HEK293 (cell line): ENCODE measurements around the gene MYZAP.

ENCODE experiments used
- CTCF ChIA-PET: fragments of 350-600 bp; formaldehyde crosslinking; extraction: SDS; loops from one replicate; lab custom pipeline; 2021; ENCODE audit warnings: antibody characterized with exemption; lab: Yijun Ruan, JAX
- POLR2A ChIA-PET: fragments of 300-600 bp; formaldehyde crosslinking; extraction: SDS; loops from one replicate; lab custom pipeline; 2020; ENCODE audit warnings: antibody characterized with exemption, inconsistent platforms; lab: Yijun Ruan, JAX
- H3K27ac ChIP-seq: fragments of 200-500 bp; sonication (Bioruptor generic); 2 replicates; pipeline ENCODE4 v1.5.1; 2014; ENCODE audit warnings: low read depth, low read length, control low read depth, inconsistent platforms; ENCODE audit errors: extremely low read depth
- H3K36me3 ChIP-seq, 2 experiments: fragments of 200-500 bp in 1 of 2; sonication (Bioruptor generic) in 1 of 2; 1 replicate in 1 of 2; 2 replicates in 1 of 2; pipeline ENCODE4 v1.5.1; 2014 to 2017; ENCODE audit warnings: inconsistent platforms in 2 of 2, low read length in 2 of 2; ENCODE audit not compliant: control insufficient read depth in 2 of 2, insufficient read depth in 1 of 2
- H3K4me1 ChIP-seq: fragments of 200-500 bp; sonication (Bioruptor generic); 2 replicates; pipeline ENCODE4 v1.5.1; 2014; ENCODE audit warnings: mild to moderate bottlenecking, low read length, inconsistent platforms; ENCODE audit not compliant: control insufficient read depth, insufficient read depth
- H3K4me3 ChIP-seq: 2 replicates; pipeline ENCODE4 v1.5.1; 2011; ENCODE audit warnings: low read depth, mild to moderate bottlenecking, control low read depth, low read length, moderate library complexity
- H3K9me3 ChIP-seq: fragments of 200-500 bp; sonication (Bioruptor generic); 2 replicates; pipeline ENCODE4 v1.5.1; 2014; ENCODE audit warnings: low read depth, low read length, inconsistent platforms; ENCODE audit not compliant: control insufficient read depth, insufficient read depth
- BCL11A ChIP-seq: fragments of 450-650 bp; formaldehyde crosslinking; IDR thresholded peaks from 2 replicates; pipeline ENCODE4 v1.5.1; 2016; ENCODE audit warnings: low read depth, missing biosample characterization, missing genetic modification characterization
- HOXA7 ChIP-seq: sonication (generic); formaldehyde crosslinking; IDR thresholded peaks from 2 replicates; pipeline ENCODE4 v1.8.1; 2022; ENCODE audit warnings: missing genetic modification reagents, borderline replicate concordance
- RBAK ChIP-seq: fragments of 450-650 bp; formaldehyde crosslinking; IDR thresholded peaks from 2 replicates; pipeline ENCODE4 v1.5.1; 2016; ENCODE audit warnings: missing biosample characterization, missing genetic modification characterization
- TCF7L2 ChIP-seq: IDR thresholded peaks from 2 replicates; pipeline ENCODE4 v1.6.1; 2011; ENCODE audit warnings: low read depth, mild to moderate bottlenecking, inconsistent platforms, low read length, moderate library complexity, borderline replicate concordance
- ZNF350 ChIP-seq: fragments of 450-650 bp; formaldehyde crosslinking; IDR thresholded peaks from 2 replicates; pipeline ENCODE4 v1.5.0; 2017; ENCODE audit warnings: missing biosample characterization, mild to moderate bottlenecking, missing genetic modification characterization
- ZNF426 ChIP-seq: fragments of 450-650 bp; formaldehyde crosslinking; IDR thresholded peaks from 2 replicates; pipeline ENCODE4 v1.5.1; 2017; ENCODE audit warnings: missing biosample characterization, missing genetic modification characterization, mild to moderate bottlenecking, inconsistent platforms, moderate library complexity
- TF ChIP-seq, protein P1 (sequence below): fragments of 450-650 bp; formaldehyde crosslinking; IDR thresholded peaks from 2 replicates; pipeline ENCODE4 v1.5.1; 2016; ENCODE audit warnings: missing biosample characterization, missing genetic modification characterization
- TF ChIP-seq, protein P2 (sequence below): fragments of 450-650 bp; formaldehyde crosslinking; IDR thresholded peaks from 2 replicates; pipeline ENCODE4 v1.5.1; 2016; ENCODE audit warnings: missing biosample characterization, missing genetic modification characterization, borderline replicate concordance
- TF ChIP-seq, protein P3 (sequence below): fragments of 450-650 bp; formaldehyde crosslinking; IDR thresholded peaks from 2 replicates; pipeline ENCODE4 v1.5.1; 2016; ENCODE audit warnings: missing biosample characterization, missing genetic modification characterization

The MYZAP gene

DNA sequence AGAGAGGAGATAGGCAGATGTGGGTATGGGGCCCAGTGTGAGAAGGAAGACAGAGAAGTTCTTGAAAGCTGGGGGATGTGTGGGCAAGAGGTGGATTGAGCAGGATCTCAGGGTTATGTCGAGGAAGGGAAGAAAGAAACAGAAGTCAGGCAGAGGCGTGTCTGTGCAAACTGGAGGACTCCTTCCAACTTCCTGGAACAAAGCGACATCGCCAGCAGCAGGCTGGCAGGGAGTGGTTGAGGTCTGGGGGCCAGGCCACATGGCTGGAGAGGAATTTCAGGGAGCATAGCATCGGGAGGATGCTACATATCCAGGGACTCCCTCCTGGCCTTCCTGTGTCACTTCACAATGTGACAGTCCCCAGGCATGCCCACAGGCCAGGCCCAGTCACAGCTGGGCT is 42.9 kb upstream of the MYZAP start (continued):
- TF ChIP-seq, protein P1, sequence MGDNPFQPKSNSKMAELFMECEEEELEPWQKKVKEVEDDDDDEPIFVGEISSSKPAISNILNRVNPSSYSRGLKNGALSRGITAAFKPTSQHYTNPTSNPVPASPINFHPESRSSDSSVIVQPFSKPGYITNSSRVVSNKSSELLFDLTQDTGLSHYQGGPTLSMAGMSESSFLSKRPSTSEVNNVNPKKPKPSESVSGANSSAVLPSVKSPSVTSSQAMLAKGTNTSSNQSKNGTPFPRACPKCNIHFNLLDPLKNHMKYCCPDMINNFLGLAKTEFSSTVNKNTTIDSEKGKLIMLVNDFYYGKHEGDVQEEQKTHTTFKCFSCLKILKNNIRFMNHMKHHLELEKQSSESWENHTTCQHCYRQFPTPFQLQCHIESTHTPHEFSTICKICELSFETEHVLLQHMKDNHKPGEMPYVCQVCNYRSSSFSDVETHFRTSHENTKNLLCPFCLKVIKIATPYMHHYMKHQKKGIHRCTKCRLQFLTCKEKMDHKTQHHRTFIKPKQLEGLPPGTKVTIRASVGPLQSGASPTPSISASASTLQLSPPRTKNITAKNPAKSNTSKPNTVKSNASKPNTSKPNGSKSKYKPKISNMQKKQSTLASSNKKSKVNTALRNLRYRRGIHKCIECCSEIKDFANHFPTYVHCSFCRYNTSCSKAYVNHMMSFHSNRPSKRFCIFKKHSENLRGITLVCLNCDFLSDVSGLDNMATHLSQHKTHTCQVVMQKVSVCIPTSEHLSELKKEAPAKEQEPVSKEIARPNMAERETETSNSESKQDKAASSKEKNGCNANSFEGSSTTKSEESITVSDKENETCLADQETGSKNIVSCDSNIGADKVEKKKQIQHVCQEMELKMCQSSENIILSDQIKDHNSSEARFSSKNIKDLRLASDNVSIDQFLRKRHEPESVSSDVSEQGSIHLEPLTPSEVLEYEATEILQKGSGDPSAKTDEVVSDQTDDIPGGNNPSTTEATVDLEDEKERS = no peak
- TF ChIP-seq ZNF350 = no peak
- no peak for TF ChIP-seq ZNF426
- TF ChIP-seq, protein P2, sequence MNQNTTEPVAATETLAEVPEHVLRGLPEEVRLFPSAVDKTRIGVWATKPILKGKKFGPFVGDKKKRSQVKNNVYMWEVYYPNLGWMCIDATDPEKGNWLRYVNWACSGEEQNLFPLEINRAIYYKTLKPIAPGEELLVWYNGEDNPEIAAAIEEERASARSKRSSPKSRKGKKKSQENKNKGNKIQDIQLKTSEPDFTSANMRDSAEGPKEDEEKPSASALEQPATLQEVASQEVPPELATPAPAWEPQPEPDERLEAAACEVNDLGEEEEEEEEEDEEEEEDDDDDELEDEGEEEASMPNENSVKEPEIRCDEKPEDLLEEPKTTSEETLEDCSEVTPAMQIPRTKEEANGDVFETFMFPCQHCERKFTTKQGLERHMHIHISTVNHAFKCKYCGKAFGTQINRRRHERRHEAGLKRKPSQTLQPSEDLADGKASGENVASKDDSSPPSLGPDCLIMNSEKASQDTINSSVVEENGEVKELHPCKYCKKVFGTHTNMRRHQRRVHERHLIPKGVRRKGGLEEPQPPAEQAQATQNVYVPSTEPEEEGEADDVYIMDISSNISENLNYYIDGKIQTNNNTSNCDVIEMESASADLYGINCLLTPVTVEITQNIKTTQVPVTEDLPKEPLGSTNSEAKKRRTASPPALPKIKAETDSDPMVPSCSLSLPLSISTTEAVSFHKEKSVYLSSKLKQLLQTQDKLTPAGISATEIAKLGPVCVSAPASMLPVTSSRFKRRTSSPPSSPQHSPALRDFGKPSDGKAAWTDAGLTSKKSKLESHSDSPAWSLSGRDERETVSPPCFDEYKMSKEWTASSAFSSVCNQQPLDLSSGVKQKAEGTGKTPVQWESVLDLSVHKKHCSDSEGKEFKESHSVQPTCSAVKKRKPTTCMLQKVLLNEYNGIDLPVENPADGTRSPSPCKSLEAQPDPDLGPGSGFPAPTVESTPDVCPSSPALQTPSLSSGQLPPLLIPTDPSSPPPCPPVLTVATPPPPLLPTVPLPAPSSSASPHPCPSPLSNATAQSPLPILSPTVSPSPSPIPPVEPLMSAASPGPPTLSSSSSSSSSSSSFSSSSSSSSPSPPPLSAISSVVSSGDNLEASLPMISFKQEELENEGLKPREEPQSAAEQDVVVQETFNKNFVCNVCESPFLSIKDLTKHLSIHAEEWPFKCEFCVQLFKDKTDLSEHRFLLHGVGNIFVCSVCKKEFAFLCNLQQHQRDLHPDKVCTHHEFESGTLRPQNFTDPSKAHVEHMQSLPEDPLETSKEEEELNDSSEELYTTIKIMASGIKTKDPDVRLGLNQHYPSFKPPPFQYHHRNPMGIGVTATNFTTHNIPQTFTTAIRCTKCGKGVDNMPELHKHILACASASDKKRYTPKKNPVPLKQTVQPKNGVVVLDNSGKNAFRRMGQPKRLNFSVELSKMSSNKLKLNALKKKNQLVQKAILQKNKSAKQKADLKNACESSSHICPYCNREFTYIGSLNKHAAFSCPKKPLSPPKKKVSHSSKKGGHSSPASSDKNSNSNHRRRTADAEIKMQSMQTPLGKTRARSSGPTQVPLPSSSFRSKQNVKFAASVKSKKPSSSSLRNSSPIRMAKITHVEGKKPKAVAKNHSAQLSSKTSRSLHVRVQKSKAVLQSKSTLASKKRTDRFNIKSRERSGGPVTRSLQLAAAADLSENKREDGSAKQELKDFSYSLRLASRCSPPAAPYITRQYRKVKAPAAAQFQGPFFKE = no peak

DNA sequence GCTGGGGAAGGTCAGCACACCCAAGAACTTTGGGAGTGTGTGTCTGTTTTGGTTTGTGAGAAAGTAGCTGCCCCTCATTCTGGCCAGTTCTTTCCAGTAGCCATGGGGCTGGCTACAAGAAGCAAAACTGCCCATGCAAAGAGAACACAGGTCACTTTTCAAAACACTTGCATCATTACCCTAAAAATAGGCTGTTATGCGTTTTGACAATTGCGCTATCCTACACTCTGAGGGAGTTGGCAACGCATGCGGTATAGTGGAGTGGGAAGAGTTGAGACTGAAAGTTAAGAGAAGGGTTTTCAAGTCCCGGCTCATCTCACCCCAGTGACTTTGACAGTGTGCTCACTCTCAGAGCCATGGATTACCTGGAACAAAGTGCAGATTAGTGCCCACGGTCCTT is 41.8 kb upstream of the MYZAP start:
- H3K4me3 ChIP-seq = no peak overlapping the region
- ChIA-PET POLR2A (no interaction called here), CTCF (interaction anchor here (0.6 to 2.7 kb wide), 5 partner anchors 7 to 1053 kb away, joined by 3 to 9 read pairs (median 4); no protein-coding TSS in a partner anchor)
- TF ChIP-seq TCF7L2 (no peak), RBAK (tag by site-specific recombination) (no peak), HOXA7 (CRISPR knock-in tag) (no peak)
- H3K27ac ChIP-seq = no peak overlapping the region
- H3K9me3 ChIP-seq = no peaks in the 10 kb centered on the region
- no peaks in the 10 kb centered on the region for H3K36me3 ChIP-seq
- no peaks in the 10 kb centered on the region for H3K4me1 ChIP-seq

DNA sequence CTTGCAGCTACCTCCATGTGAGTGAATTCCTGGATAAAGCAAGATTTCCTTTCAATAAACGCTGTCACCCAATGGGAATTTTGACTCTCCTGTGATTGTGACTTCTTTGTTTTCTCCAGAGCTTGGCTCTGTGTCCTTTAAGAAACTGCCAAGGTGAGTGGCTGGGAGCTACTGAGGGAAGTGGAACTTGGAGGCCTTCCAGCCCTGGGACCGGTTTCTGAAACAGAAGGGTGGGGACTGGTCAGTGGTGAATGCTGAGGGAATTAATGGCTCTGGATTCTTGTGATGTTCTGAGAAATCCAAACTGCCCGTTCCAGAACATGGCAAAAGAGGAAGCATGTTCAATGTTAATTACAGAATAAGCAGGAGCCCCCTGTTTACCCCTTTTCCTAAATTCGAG is 41.1 kb upstream of the MYZAP start:
- ChIA-PET CTCF (interaction anchor here (0.9 to 2.7 kb wide), 3 partner anchors 8 to 23 kb away, joined by 4 to 9 read pairs (median 8); no protein-coding TSS in a partner anchor), POLR2A (no interaction called here)
- Histone ChIP-seq H3K27ac (no peak overlapping the region), H3K36me3 (no peaks in the 10 kb centered on the region), H3K4me3 (no peak overlapping the region), H3K9me3 (no peaks in the 10 kb centered on the region), H3K4me1 (no peaks in the 10 kb centered on the region)
- no peak for TF ChIP-seq BCL11A (tag by site-specific recombination)
- TF ChIP-seq, protein P3, sequence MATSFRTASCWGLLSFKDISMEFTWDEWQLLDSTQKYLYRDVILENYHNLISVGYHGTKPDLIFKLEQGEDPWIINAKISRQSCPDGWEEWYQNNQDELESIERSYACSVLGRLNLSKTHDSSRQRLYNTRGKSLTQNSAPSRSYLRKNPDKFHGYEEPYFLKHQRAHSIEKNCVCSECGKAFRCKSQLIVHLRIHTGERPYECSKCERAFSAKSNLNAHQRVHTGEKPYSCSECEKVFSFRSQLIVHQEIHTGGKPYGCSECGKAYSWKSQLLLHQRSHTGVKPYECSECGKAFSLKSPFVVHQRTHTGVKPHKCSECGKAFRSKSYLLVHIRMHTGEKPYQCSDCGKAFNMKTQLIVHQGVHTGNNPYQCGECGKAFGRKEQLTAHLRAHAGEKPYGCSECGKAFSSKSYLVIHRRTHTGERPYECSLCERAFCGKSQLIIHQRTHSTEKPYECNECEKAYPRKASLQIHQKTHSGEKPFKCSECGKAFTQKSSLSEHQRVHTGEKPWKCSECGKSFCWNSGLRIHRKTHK (tag by site-specific recombination) = no peak
